ENCODE data around the gene OOSP3. TPM values are rescaled to one million over a fixed set of nuclear protein-coding genes. Genes with fewer than 3 reads are reported as not detected.

The OOSP3 gene
- total RNA-seq, 2 experiments from 2014 or later: not detected

- H3K27me3 Mint-ChIP-seq (ENCODE audit: low read depth): peaks cover 13% of the 10 kb centered on the region
- H3K27ac Mint-ChIP-seq: peak overlapping the region; percentile 54
- peaks cover 12% of the 10 kb centered on the region for H3K4me1 Mint-ChIP-seq (ENCODE audit: low read depth)
- CTCF ChIA-PET: interaction anchor here (0.9 kb wide), 1 partner anchor 47 kb away, joined by 4 read pairs; the partner anchor contains the start of gene MRPL16
- intact Hi-C loops (cut with micrococcal nuclease): loop anchor here (2.0 to 5.0 kb wide), 2 partner anchors 35 to 45 kb away; partner anchors contain the start of gene MRPL16
- peak; percentile 25 for DNase-seq
- H3K9me3 Mint-ChIP-seq: no peaks in the 10 kb centered on the region
- H3K36me3 Mint-ChIP-seq (ENCODE audit: low read depth): no peaks in the 10 kb centered on the region
- H3K4me3 Mint-ChIP-seq: no peak overlapping the region
Observed at GRCh38 chr11:59857439-59858434, 20.8 kb upstream of the OOSP3 start.

GRCh38 chr11:59859673-59860072, 18.9 kb upstream of the OOSP3 start:
- intact Hi-C loops (cut with micrococcal nuclease): loop anchor here (2.0 to 5.0 kb wide), 2 partner anchors 37 to 47 kb away; partner anchors contain the start of gene MRPL16
- Mint-ChIP-seq H3K27ac (no peak overlapping the region), H3K9me3 (no peaks in the 10 kb centered on the region)

GRCh38 chr11:59862252-59862651, 16.3 kb upstream of the OOSP3 start:
- Mint-ChIP-seq H3K36me3 (ENCODE audit: low read depth) (no peaks in the 10 kb centered on the region), H3K4me1 (ENCODE audit: low read depth) (peaks cover 11% of the 10 kb centered on the region), H3K9me3 (no peaks in the 10 kb centered on the region), H3K27me3 (ENCODE audit: low read depth) (peaks cover 14% of the 10 kb centered on the region), H3K27ac (no peak overlapping the region), H3K4me3 (no peak overlapping the region)
- intact Hi-C loops (cut with micrococcal nuclease): no loop called here
- CTCF ChIA-PET: no interaction called here
- no peak for DNase-seq

More at GRCh38 chr11:59859673-59860072, 18.9 kb upstream of the OOSP3 start:
- CTCF ChIA-PET: interaction anchor here (0.7 kb wide), 1 partner anchor 106 kb away, joined by 3 read pairs; no protein-coding TSS in a partner anchor
- peaks cover 12% of the 10 kb centered on the region for H3K4me1 Mint-ChIP-seq (ENCODE audit: low read depth)
- H3K4me3 Mint-ChIP-seq: no peak overlapping the region
- peaks cover 11% of the 10 kb centered on the region for H3K27me3 Mint-ChIP-seq (ENCODE audit: low read depth)
- DNase-seq: no peak
- H3K36me3 Mint-ChIP-seq (ENCODE audit: low read depth): no peaks in the 10 kb centered on the region

DNA sequence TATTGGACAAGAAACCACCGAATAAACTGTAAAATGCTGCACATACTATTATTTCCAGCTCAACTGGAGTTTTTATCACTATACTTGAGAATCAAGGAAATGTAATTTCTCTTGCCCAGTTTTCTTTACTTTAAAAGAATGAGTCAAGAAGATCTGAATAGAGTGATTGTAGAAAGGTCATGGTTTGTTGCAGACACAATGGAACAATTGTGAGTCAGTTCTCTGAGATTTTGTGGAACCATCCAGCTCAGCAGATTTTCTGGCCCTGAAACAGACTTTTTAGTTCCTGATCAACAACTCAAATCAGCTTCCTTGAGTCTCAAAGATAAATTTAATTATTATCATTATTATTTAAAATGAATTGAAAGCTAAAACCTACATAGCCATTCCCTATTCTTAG, 13.6 kb upstream of the OOSP3 start:
- CTCF ChIA-PET: interaction anchor here (0.6 kb wide), 1 partner anchor 180 kb away, joined by 4 read pairs; no protein-coding TSS in a partner anchor
- peaks cover 9% of the 10 kb centered on the region for H3K27me3 Mint-ChIP-seq (ENCODE audit: low read depth)
- no peak overlapping the region for H3K27ac Mint-ChIP-seq
- H3K36me3 Mint-ChIP-seq (ENCODE audit: low read depth): no peaks in the 10 kb centered on the region
- DNase-seq: no peak
- intact Hi-C loops (cut with micrococcal nuclease): no loop called here
- H3K9me3 Mint-ChIP-seq: no peaks in the 10 kb centered on the region
- H3K4me1 Mint-ChIP-seq (ENCODE audit: low read depth): no peaks in the 10 kb centered on the region
- H3K4me3 Mint-ChIP-seq: no peak overlapping the region

- peaks cover 7% of the 10 kb centered on the region for H3K27me3 Mint-ChIP-seq (ENCODE audit: low read depth)
- intact Hi-C loops (cut with micrococcal nuclease): no loop called here
- H3K4me3 Mint-ChIP-seq: no peak within 1 kb of the TSS
- no peaks in the 10 kb centered on the region for H3K36me3 Mint-ChIP-seq (ENCODE audit: low read depth)
- no peaks in the 10 kb centered on the region for H3K4me1 Mint-ChIP-seq (ENCODE audit: low read depth)
- CTCF ChIA-PET: no interaction called here
- no peak within 1 kb of the TSS for H3K27ac Mint-ChIP-seq
- H3K9me3 Mint-ChIP-seq: peaks cover 4% of the 10 kb centered on the region
- no peak for DNase-seq
Observed at GRCh38 chr11:59866397-59866796, 12.2 kb upstream of the OOSP3 start, which contains the start of gene TCN1. TCN1 (minus strand) TSS chr11:59866487; CDS start chr11:59866470, 17 bp downstream.

GRCh38 chr11:59866836-59867235, 11.7 kb upstream of the OOSP3 start:
- Mint-ChIP-seq H3K27me3 (ENCODE audit: low read depth) (peaks cover 11% of the 10 kb centered on the region), H3K36me3 (ENCODE audit: low read depth) (no peaks in the 10 kb centered on the region), H3K4me3 (no peak overlapping the region), H3K27ac (no peak overlapping the region), H3K9me3 (peaks cover 5% of the 10 kb centered on the region), H3K4me1 (ENCODE audit: low read depth) (no peaks in the 10 kb centered on the region)
- DNase-seq: no peak
- CTCF ChIA-PET: no interaction called here
- intact Hi-C loops (cut with micrococcal nuclease): no loop called here

DNA sequence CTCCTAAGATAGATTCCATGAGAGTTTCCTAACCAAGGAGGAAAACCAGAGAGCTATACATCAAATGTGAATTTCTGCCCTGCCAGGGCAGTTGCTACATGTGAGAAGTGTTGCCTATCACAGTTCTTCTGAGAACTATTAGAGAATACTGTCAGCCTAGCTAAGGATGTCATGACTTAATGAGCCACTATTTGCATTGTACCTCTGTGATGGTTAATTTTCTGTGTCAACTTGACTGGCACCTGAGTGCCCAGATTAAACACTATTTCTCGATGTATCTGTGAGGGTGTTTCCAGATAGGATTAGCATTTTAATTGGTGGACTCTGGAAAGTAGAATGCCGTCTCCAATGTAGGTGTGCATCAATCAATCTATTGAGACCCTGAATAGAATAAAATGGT, 10.6 kb upstream of the OOSP3 start:
- no peak for DNase-seq
- Mint-ChIP-seq H3K27ac (no peak overlapping the region), H3K27me3 (ENCODE audit: low read depth) (peaks cover 8% of the 10 kb centered on the region), H3K4me3 (no peak overlapping the region), H3K4me1 (ENCODE audit: low read depth) (no peaks in the 10 kb centered on the region), H3K9me3 (peaks cover 5% of the 10 kb centered on the region), H3K36me3 (ENCODE audit: low read depth) (no peaks in the 10 kb centered on the region)
- CTCF ChIA-PET: no interaction called here
- intact Hi-C loops (cut with micrococcal nuclease): no loop called here

GRCh38 chr11:59872076-59872475, 6.5 kb upstream of the OOSP3 start:
- intact Hi-C loops (cut with micrococcal nuclease): no loop called here
- Mint-ChIP-seq H3K36me3 (ENCODE audit: low read depth) (no peaks in the 10 kb centered on the region), H3K9me3 (peaks cover 5% of the 10 kb centered on the region), H3K27me3 (ENCODE audit: low read depth) (peaks cover 7% of the 10 kb centered on the region), H3K4me3 (no peak overlapping the region), H3K27ac (no peak overlapping the region), H3K4me1 (ENCODE audit: low read depth) (no peaks in the 10 kb centered on the region)
- CTCF ChIA-PET: no interaction called here
- DNase-seq: no peak

DNA sequence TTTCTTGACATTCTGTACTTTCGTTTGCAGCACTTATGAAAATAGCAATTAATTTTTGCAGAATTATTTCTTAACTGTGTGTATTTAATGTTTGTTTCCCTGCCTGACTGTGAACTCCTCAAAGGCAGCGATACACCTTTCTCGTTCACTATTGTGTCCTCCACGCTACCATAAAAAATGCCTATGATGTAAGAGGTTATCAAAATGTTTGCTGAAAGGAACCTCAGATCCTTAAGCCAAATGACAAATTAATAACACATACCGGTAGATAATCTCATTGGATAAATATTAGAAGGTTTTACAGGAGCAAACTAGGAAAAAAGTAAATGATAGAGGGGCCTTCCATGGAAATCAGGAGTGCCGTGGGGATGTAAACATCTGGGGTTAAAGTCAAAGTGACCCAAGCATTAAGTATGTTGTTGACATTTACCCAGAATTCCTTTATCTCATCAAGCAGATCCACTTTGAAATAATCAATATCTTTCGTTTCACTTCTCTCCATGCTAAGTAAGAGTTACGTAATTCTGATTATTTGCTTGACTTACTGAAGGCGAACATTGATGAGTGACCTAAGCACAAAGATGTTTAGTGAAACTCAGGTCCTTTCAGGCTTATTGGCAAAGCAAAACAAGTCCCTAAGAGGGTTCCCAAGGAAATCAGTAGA, 2.6 kb upstream of the OOSP3 start:
- Mint-ChIP-seq H3K27me3 (ENCODE audit: low read depth) (peaks cover 10% of the 10 kb centered on the region), H3K36me3 (ENCODE audit: low read depth) (no peaks in the 10 kb centered on the region), H3K4me1 (ENCODE audit: low read depth) (no peaks in the 10 kb centered on the region), H3K27ac (no peak overlapping the region), H3K4me3 (no peak overlapping the region), H3K9me3 (peaks cover 2% of the 10 kb centered on the region)
- intact Hi-C loops (cut with micrococcal nuclease): no loop called here
- DNase-seq: no peak
- CTCF ChIA-PET: no interaction called here

DNA sequence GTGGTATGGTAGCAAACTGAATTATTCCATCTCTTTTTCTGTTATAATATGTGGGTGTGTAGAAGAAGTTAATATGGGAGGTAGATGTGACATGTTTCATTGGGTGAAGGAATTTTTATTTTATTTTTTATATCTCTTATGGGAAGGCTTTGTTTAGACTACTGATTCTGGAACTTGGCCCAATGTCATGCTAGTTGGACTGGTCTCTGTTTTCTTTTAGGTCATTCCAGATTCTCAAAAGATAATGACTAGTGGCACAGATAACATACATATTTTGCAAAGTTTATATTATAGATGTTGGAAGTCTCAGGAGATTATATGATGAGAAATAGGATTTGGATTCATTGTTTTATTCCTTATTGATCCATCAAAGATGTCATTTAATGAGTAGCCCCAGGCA, 1.3 kb upstream of the OOSP3 start:
- no peak for DNase-seq
- CTCF ChIA-PET: no interaction called here
- Mint-ChIP-seq H3K27ac (no peak overlapping the region), H3K4me1 (ENCODE audit: low read depth) (no peaks in the 10 kb centered on the region), H3K9me3 (no peaks in the 10 kb centered on the region), H3K36me3 (ENCODE audit: low read depth) (no peaks in the 10 kb centered on the region), H3K4me3 (no peak overlapping the region), H3K27me3 (ENCODE audit: low read depth) (peaks cover 6% of the 10 kb centered on the region)
- intact Hi-C loops (cut with micrococcal nuclease): no loop called here

GRCh38 chr11:59877784-59878183, 798 bp upstream of the OOSP3 start:
- intact Hi-C loops (cut with micrococcal nuclease): no loop called here
- Mint-ChIP-seq H3K9me3 (no peaks in the 10 kb centered on the region), H3K4me3 (no peak overlapping the region), H3K27me3 (ENCODE audit: low read depth) (peaks cover 6% of the 10 kb centered on the region), H3K36me3 (ENCODE audit: low read depth) (no peaks in the 10 kb centered on the region), H3K27ac (no peak overlapping the region), H3K4me1 (ENCODE audit: low read depth) (no peaks in the 10 kb centered on the region)
- DNase-seq: no peak
- CTCF ChIA-PET: no interaction called here

- DNase-seq: no peak
- CTCF ChIA-PET: no interaction called here
- H3K4me1 Mint-ChIP-seq (ENCODE audit: low read depth): no peaks in the 10 kb centered on the region
- H3K9me3 Mint-ChIP-seq: no peaks in the 10 kb centered on the region
- no peak overlapping the region for H3K27ac Mint-ChIP-seq
- H3K4me3 Mint-ChIP-seq: no peak overlapping the region
- intact Hi-C loops (cut with micrococcal nuclease): no loop called here
- H3K36me3 Mint-ChIP-seq (ENCODE audit: low read depth): no peaks in the 10 kb centered on the region
- peaks cover 5% of the 10 kb centered on the region for H3K27me3 Mint-ChIP-seq (ENCODE audit: low read depth)
Observed at GRCh38 chr11:59879567-59879966, 985 bp downstream of the OOSP3 start.

Data from activated naive CD4-positive, alpha-beta T cell treated with anti-CD3 and anti-CD28 coated beads for 36 hours (primary cell).